ENCODE data around the gene GBP1. TPM values are rescaled to one million over a fixed set of nuclear protein-coding genes. Genes with fewer than 3 reads are reported as not detected.

Gene GBP1
- total and polyA plus RNA-seq, 2 donors (not counting 3 experiments of a cell fraction or from before 2014, with no cell fraction given) = 11.6 to 28.0 TPM

DNA sequence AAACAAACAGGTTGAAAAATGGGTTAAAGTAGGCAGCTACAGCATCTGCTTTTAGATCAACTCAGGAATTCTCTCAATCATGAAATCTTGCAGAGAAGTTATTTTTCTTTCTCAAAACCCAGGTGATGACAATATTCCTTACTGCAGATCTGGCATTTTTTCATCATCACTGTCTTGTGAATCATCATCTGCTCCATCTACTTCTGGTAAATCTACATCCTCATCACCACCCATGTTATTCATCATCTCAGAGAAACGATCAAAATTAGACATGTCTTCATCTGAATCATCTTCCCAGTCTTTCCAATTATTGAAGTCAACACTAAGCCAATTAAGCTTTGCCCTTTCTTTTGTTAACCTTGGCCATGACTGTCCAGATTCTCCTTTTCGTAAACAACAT, 39.1 kb upstream of the GBP1 start:
- Histone ChIP-seq H3K4me2 (ENCODE audit: insufficient read depth, low read length) (no peak overlapping the region), H3K4me1 (ENCODE audit: control insufficient read depth, extremely low read depth, insufficient read depth, low read length) (no peaks in the 10 kb centered on the region), H3K4me3 (replicated peaks in 1 of 3; ENCODE audit: insufficient read depth in 1 of 3, low read depth in 1 of 3, low read length in 3 of 3) (no peak overlapping the region), H3K27ac (ENCODE audit: insufficient read depth, low read depth, low read length) (no peak overlapping the region), H3K9me3 (replicated peaks; ENCODE audit: control insufficient read depth, insufficient read depth, low read length) (no peaks in the 10 kb centered on the region), H2AFZ (ENCODE audit: low read depth, low read length) (no peak overlapping the region), H4K20me1 (replicated peaks; ENCODE audit: control insufficient read depth, extremely low read depth, insufficient read depth, low read length) (no peaks in the 10 kb centered on the region), H3K27me3 (ENCODE audit: control insufficient read depth in 2 of 2, insufficient read depth in 2 of 2, low read length in 2 of 2) (no peaks in the 10 kb centered on the region), H3K79me2 (ENCODE audit: control insufficient read depth, insufficient read depth, low read length) (no peaks in the 10 kb centered on the region), H3K9me1 (replicated peaks; ENCODE audit: control insufficient read depth, extremely low read depth, insufficient read depth, low read length) (no peaks in the 10 kb centered on the region), H3K9ac (replicated peaks; ENCODE audit: extremely low read depth, insufficient read depth, low read length) (no peak overlapping the region), H3K36me3 (ENCODE audit: control insufficient read depth in 2 of 2, extremely low read depth in 1 of 2, insufficient read depth in 2 of 2, low read length in 2 of 2) (peaks cover 0 to 2% of the 10 kb centered on the region in 2 experiments)
- CTCF ChIA-PET = interaction anchor here (1.8 kb wide), 1 partner anchor 19 kb away, joined by 7 read pairs; no protein-coding TSS in a partner anchor
- POLR2A ChIA-PET = no interaction called here
- TF ChIP-seq, protein P1, sequence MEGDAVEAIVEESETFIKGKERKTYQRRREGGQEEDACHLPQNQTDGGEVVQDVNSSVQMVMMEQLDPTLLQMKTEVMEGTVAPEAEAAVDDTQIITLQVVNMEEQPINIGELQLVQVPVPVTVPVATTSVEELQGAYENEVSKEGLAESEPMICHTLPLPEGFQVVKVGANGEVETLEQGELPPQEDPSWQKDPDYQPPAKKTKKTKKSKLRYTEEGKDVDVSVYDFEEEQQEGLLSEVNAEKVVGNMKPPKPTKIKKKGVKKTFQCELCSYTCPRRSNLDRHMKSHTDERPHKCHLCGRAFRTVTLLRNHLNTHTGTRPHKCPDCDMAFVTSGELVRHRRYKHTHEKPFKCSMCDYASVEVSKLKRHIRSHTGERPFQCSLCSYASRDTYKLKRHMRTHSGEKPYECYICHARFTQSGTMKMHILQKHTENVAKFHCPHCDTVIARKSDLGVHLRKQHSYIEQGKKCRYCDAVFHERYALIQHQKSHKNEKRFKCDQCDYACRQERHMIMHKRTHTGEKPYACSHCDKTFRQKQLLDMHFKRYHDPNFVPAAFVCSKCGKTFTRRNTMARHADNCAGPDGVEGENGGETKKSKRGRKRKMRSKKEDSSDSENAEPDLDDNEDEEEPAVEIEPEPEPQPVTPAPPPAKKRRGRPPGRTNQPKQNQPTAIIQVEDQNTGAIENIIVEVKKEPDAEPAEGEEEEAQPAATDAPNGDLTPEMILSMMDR (IDR thresholded peaks at IDR 0.05; ENCODE audit: extremely low read depth in 1 of 2, insufficient read depth in 1 of 2, low read depth in 1 of 2, low read length in 2 of 2) = no peak
- TF ChIP-seq JUN (IDR thresholded peaks at IDR 0.05; ENCODE audit: borderline replicate concordance, insufficient read depth, insufficient read length, low read depth) (no peak), FOS (IDR thresholded peaks at IDR 0.05; ENCODE audit: borderline replicate concordance, insufficient read depth, low read length) (no peak), EZH2 (IDR thresholded peaks at IDR 0.05; ENCODE audit: borderline replicate concordance, low read depth, low read length, severe bottlenecking) (no peak), MYC (IDR thresholded peaks at IDR 0.05; ENCODE audit: low read depth, low read length) (no peak), GATA2 (IDR thresholded peaks at IDR 0.05; ENCODE audit: insufficient read depth, insufficient read length, low read depth, low read length) (no peak), POLR2A (IDR thresholded peaks at IDR 0.05; ENCODE audit: low read depth, low read length) (no peak), POLR2AphosphoS5 (IDR thresholded peaks at IDR 0.05; ENCODE audit: insufficient read depth, low read depth, low read length) (no peak)
- TF ChIP-seq, protein P2, sequence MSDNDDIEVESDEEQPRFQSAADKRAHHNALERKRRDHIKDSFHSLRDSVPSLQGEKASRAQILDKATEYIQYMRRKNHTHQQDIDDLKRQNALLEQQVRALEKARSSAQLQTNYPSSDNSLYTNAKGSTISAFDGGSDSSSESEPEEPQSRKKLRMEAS (IDR thresholded peaks at IDR 0.05; ENCODE audit: insufficient read depth, insufficient read length) = no peak
- dilution Hi-C loops (cut with MboI; ENCODE audit: extremely low pct_ligation_motif_present, low sequenced_read_pairs) = no loop called here
- FAIRE-seq (no peak), DNase-seq (ENCODE audit: low read depth, low spot score) (no peak)
- BruUV-seq (replicated peaks) = no TSS peak
- intact Hi-C loops (cut with micrococcal nuclease) = no loop called here

All from endothelial cell of umbilical vein (primary cell).